GM15510 (cell line): ENCODE results near the gene DLST.
A peak's percentile ranks its signal among the peaks of the same experiment; 100 is the strongest.

ENCODE experiments used
- POLR2A ChIP-seq: IDR thresholded peaks from 3 replicates; pipeline ENCODE4 v1.6.1; 2011; ENCODE audit warnings: borderline replicate concordance; ENCODE audit not compliant: insufficient read length; ENCODE audit errors: extremely low read depth

DLST gene

GRCh38 chr14:74913986-74914573 lies 32.4 kb downstream of the DLST start:
- TF ChIP-seq POLR2A, result no peak

DNA sequence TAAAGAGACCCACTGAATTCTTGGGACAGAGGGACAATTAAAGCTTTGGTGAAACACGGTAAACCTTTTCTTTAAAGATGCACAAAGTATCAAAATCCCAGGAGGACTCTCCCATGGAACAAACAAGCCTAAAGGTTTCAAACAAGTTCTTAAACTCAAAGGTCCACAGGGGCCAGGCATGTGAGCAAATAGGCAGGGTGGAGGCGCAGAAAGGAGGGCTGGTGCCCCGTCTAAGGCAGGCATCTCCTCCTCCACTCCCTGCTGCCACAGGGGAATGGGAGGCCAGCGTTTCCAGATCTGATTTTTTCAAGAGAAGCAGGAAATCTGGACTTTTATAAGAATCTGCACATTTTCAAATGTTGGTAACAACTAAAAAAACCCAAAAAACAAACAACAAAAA lies 33.7 kb downstream of the DLST start:
- no peak for TF ChIP-seq POLR2A

DNA sequence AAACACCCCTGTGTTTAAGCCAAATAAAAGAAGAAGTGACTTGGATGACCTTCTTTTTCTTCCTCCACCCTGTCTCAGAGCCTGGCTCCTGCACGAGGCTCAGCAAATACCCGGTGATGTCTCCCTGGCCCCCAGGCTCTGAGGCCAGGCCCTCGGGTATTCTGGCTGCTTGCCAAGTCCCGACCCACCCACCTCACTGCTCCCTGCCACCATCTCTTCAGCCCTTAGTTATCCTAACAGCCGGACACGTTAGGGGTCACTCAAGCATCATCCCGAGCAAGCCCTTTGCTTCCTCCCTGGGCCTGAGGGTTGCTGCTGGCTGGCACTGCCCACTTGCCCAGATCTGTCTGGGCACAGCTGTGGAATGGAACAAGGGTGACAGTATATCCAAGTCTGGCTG lies 34.1 kb downstream of the DLST start:
- no peak for TF ChIP-seq POLR2A

- TF ChIP-seq POLR2A, result no peak
Observed at GRCh38 chr14:74917178-74917543, 35.4 kb downstream of the DLST start.

GRCh38 chr14:74917646-74918081 lies 35.9 kb downstream of the DLST start:
- no peak for TF ChIP-seq POLR2A

- no peak for TF ChIP-seq POLR2A
Observed at GRCh38 chr14:74918380-74918779, 36.7 kb downstream of the DLST start.

DNA sequence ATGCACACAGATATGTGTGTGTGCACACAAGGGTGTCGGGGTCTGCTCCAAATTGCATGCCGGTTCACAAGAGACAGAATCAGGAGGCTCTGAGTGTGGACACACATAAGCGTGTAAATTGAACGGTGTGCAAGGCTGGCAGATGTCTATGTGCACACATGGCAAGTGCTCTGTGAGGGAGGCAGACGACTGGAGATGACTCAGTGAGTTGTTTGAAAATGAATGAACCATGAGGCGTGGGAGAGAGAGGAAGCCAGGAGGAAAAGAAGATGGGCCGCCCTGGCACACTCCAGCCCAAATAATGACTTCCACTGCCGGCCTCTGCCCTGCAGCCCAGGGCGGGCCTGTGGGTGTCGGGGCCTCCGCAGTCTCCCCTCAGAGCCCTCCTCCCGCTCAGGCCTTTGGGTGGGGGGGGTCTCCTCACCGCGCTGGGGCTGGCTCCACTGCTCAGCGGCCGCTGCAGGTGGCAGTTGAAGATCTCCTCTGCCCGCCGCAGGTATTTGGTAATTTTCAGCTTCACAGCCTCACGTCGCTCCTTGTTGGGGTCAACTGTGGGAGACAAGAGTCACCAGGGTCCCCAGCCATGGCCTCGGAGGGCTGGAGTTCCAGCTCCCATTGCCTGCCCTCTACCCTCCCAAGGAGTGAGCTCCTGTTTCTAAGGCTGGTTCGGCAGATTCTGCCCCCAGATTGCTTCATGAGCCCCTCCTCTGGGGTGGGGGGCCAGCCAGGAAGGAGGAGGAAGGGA lies 37.9 kb downstream of the DLST start:
- no peak for TF ChIP-seq POLR2A

DNA sequence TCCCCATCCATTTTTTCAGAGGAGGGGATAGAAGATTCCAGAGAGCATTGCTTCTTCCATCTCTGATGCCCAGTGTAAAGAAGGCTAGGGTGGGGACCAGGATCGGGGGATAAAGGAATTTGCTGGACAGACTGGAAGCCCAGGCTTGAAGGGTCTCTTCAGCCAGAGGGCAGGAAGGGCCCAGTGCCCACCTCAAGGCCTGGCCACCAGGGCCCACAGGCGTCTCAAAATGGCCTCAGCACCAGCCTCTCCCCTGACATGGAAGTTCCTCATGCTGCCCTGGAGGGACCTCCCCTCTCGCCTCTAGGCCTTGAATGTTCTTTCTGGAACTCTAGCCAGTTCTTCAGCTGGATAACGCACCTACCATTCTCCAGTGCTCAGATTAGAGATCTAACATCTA lies 38.6 kb downstream of the DLST start:
- no peak for TF ChIP-seq POLR2A

GRCh38 chr14:74921053-74921620 lies 39.4 kb downstream of the DLST start:
- no peak for TF ChIP-seq POLR2A

DNA sequence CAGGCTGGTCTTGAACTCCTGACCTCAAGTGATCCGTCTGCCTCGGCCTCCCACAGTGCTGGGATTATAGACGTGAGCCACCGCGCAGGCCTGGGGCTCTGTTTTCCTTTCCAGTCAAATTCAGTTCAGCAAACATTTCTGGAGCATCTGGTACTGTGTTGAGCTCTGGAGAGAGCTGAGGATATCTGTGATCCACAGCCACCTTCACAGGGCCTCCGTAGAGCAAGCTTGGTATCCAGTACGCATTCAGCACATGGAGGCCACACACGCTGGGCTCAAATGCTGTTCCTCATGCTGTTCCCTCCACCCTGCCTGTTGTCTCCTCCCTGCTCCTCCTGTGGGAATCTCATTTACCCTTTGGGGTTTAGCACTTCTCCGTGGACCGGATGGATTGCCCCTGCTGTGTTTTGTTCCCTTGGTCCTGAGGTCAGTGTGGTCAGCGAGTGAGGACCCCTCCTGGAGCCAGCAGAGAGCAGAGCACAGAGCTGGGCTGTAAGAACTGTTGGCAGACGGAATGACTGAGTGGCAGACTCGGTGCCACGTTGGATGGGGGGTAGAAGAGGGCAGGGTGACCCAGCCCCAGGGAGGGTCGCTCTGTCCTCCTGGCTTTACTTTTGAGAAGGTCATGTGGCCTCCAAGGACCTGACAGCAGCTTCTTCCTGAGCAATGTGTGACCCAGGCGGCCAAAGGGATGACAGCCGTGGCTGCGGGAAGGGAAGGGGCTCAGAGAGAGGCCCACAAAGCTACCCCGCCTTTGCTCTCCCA lies 40.5 kb downstream of the DLST start:
- no peak for TF ChIP-seq POLR2A

GRCh38 chr14:74922752-74923401 lies 41.2 kb downstream of the DLST start, which contains the start of gene RPS6KL1:
Gene RPS6KL1 (minus strand): TSS chr14:74923260. CDS start chr14:74921541, 1,719 bp downstream.
- TF ChIP-seq POLR2A, result peak; percentile 48

GRCh38 chr14:74924061-74924460 lies 42.3 kb downstream of the DLST start:
- TF ChIP-seq POLR2A, result no peak

- no peak for TF ChIP-seq POLR2A
Observed at GRCh38 chr14:74927225-74927624, 45.5 kb downstream of the DLST start.

DNA sequence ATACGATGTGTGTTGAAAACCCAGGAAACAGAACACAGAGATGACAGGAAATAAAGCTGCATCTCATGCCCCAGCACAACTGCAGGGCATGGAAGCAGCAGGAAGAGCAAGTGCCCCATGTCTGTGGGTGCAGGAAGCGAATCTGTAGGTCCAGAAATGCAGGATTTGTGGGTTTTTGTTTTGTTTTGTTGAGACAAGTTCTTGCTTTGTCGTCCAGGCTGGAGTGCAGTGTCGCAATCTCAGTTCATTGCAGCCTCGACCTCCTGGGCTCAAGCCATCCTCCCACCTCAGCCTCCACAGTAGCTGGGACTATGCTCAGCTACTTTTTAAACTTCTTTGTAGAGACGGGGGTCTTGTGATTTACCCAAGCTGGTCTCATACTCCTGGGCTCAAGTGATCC lies 47.5 kb downstream of the DLST start:
- no peak for TF ChIP-seq POLR2A
